H9 (cell line): Measurements from ENCODE around the gene CHST14. TPM values are rescaled to one million over a fixed set of nuclear protein-coding genes. Genes with fewer than 3 reads are reported as not detected.

Experiments
- DNase-seq: peaks from one replicate; pipeline ENCODE4 v3.0.0-alpha.2; 2017
- H2AFZ ChIP-seq: one replicate; pipeline ENCODE4 v1.6.1; 2013; ENCODE audit warnings: mild to moderate bottlenecking, low read length, control low read depth, moderate library complexity
- H2AK5ac ChIP-seq: 2 replicates; pipeline ENCODE4 v1.6.1; 2013; ENCODE audit warnings: low read length, control low read depth, mixed read lengths; ENCODE audit not compliant: insufficient read length
- H2BK120ac ChIP-seq: one replicate; pipeline ENCODE4 v1.6.1; 2013; ENCODE audit warnings: low read depth, mild to moderate bottlenecking, low read length, control low read depth, inconsistent platforms; ENCODE audit not compliant: poor library complexity, severe bottlenecking
- H2BK12ac ChIP-seq: 2 replicates; pipeline ENCODE4 v1.6.1; 2013; ENCODE audit warnings: low read length, control low read depth, mixed read lengths, low read depth; ENCODE audit not compliant: insufficient read length
- H2BK15ac ChIP-seq: 2 replicates; pipeline ENCODE4 v1.6.1; 2013; ENCODE audit warnings: low read depth, low read length, control low read depth
- H2BK20ac ChIP-seq: one replicate; pipeline ENCODE4 v1.6.1; 2013; ENCODE audit warnings: low read depth, mild to moderate bottlenecking, low read length, control low read depth, inconsistent platforms; ENCODE audit not compliant: poor library complexity, severe bottlenecking
- H2BK5ac ChIP-seq: 2 replicates; pipeline ENCODE4 v1.6.1; 2013; ENCODE audit warnings: low read length, control low read depth, mixed read lengths; ENCODE audit not compliant: insufficient read length
- H3K14ac ChIP-seq: 2 replicates; pipeline ENCODE4 v1.6.1; 2013; ENCODE audit warnings: low read length, control low read depth; ENCODE audit not compliant: insufficient read depth
- H3K18ac ChIP-seq: 2 replicates; pipeline ENCODE4 v1.6.1; 2013; ENCODE audit warnings: low read depth, mild to moderate bottlenecking, mixed read lengths, low read length, control low read depth; ENCODE audit not compliant: insufficient read length
- H3K23ac ChIP-seq: 2 replicates; pipeline ENCODE4 v1.6.1; 2013; ENCODE audit warnings: low read length, control low read depth, mixed read lengths, low read depth; ENCODE audit not compliant: insufficient read length
- H3K23me2 ChIP-seq: 2 replicates; pipeline ENCODE4 v1.6.1; 2013; ENCODE audit warnings: low read depth, mild to moderate bottlenecking, mixed read lengths, low read length, control low read depth; ENCODE audit not compliant: insufficient read length, poor library complexity, severe bottlenecking
- H3K27ac ChIP-seq: 2 replicates; pipeline ENCODE4 v1.5.1; 2013; ENCODE audit warnings: low read length, control low read depth, mixed read lengths, low read depth; ENCODE audit not compliant: insufficient read length
- H3K27me3 ChIP-seq: 2 replicates; pipeline ENCODE4 v1.6.1; 2013; ENCODE audit warnings: low read length, control low read depth, inconsistent platforms; ENCODE audit not compliant: insufficient read depth
- H3K4ac ChIP-seq: 2 replicates; pipeline ENCODE4 v1.6.1; 2013; ENCODE audit warnings: low read depth, mild to moderate bottlenecking, control low read depth, inconsistent platforms, low read length, moderate library complexity
- H3K4me1 ChIP-seq: 2 replicates; pipeline ENCODE4 v1.6.1; 2013; ENCODE audit warnings: low read length, control low read depth, inconsistent platforms; ENCODE audit not compliant: insufficient read depth
- H3K4me2 ChIP-seq: 2 replicates; pipeline ENCODE4 v1.6.1; 2013; ENCODE audit warnings: low read length, control low read depth, mixed read lengths; ENCODE audit not compliant: insufficient read length, insufficient read depth
- H3K56ac ChIP-seq: 2 replicates; pipeline ENCODE4 v1.6.1; 2013; ENCODE audit warnings: low read depth, mild to moderate bottlenecking, mixed read lengths, low read length, control low read depth; ENCODE audit not compliant: insufficient read length
- H3K79me1 ChIP-seq: 2 replicates; pipeline ENCODE4 v1.6.1; 2013; ENCODE audit warnings: low read depth, mild to moderate bottlenecking, moderate library complexity, low read length, control low read depth, inconsistent platforms; ENCODE audit not compliant: insufficient read depth, poor library complexity, severe bottlenecking
- H3K79me2 ChIP-seq: 2 replicates; pipeline ENCODE4 v1.6.1; 2013; ENCODE audit warnings: low read length, control low read depth, inconsistent platforms; ENCODE audit not compliant: insufficient read depth
- H3K9ac ChIP-seq: 2 replicates; pipeline ENCODE4 v1.6.1; 2013; ENCODE audit warnings: low read length, control low read depth, mixed read lengths; ENCODE audit not compliant: insufficient read length; ENCODE audit errors: extremely low read depth
- H3K9me3 ChIP-seq: one replicate; pipeline ENCODE4 v1.6.1; 2013; ENCODE audit warnings: low read depth, low read length, inconsistent platforms; ENCODE audit not compliant: control insufficient read depth
- H3T11ph ChIP-seq: one replicate; pipeline ENCODE4 v1.6.1; 2013; ENCODE audit warnings: mild to moderate bottlenecking, low read length, control low read depth, inconsistent platforms
- H4K20me1 ChIP-seq: one replicate; pipeline ENCODE4 v1.6.1; 2013; ENCODE audit not compliant: control insufficient read depth, insufficient read length, insufficient read depth
- H4K5ac ChIP-seq: 2 replicates; pipeline ENCODE4 v1.6.1; 2013; ENCODE audit warnings: low read depth, mild to moderate bottlenecking, mixed read lengths, low read length, control low read depth; ENCODE audit not compliant: insufficient read length
- H4K8ac ChIP-seq: replicated peaks from 2 replicates; pipeline ENCODE4 v1.6.1; 2013; ENCODE audit warnings: low read length, control low read depth, mixed read lengths, low read depth; ENCODE audit not compliant: insufficient read length
- H4K91ac ChIP-seq: 2 replicates; pipeline ENCODE4 v1.6.1; 2013; ENCODE audit warnings: low read depth, mild to moderate bottlenecking, moderate library complexity, mixed read lengths, low read length, control low read depth; ENCODE audit not compliant: insufficient read length
- H3K27ac Mint-ChIP-seq, 3 experiments: 2 replicates in 2 of 3; 3 replicates in 1 of 3; pipeline ENCODE4 v1.8.0; 2020 to 2021; ENCODE audit warnings: mixed read lengths in 3 of 3, mild to moderate bottlenecking in 1 of 3, moderate library complexity in 1 of 3
- H3K27me3 Mint-ChIP-seq: 2 replicates; pipeline ENCODE4 v1.8.0; 2021; ENCODE audit warnings: low read depth, mild to moderate bottlenecking, moderate library complexity, mixed read lengths
- H3K36me3 Mint-ChIP-seq, 3 experiments: 2 replicates in 2 of 3; 3 replicates in 1 of 3; pipeline ENCODE4 v1.8.0; 2020 to 2021; ENCODE audit warnings: low read depth in 3 of 3, mixed read lengths in 3 of 3; ENCODE audit not compliant: insufficient read depth in 1 of 3
- H3K4me1 Mint-ChIP-seq, 2 experiments: 2 replicates each; pipeline ENCODE4 v1.8.0; 2020; ENCODE audit warnings: mixed read lengths in 2 of 2
- H3K4me3 Mint-ChIP-seq, 2 experiments: 2 replicates in 1 of 2; 3 replicates in 1 of 2; pipeline ENCODE4 v1.8.0; 2020 to 2021; ENCODE audit warnings: mild to moderate bottlenecking in 2 of 2, mixed read lengths in 2 of 2, moderate library complexity in 1 of 2
- H3K9me3 Mint-ChIP-seq, 2 experiments: 2 replicates in 1 of 2; 3 replicates in 1 of 2; pipeline ENCODE4 v1.8.0; 2020; ENCODE audit warnings: mild to moderate bottlenecking in 2 of 2, mixed read lengths in 2 of 2, moderate library complexity in 1 of 2
- CTCF ChIP-seq: fragments of 200-600 bp; sonication (generic); conservative IDR thresholded peaks from 3 replicates; pipeline ENCODE4 v1.8.0; 2021; ENCODE audit warnings: antibody characterized with exemption, mild to moderate bottlenecking
- WGBS: extraction: QIAGEN DNeasy Blood & Tissue Kit; methylation state at CpG from one replicate; pipeline ENCODE4 v1.1.7; 2013; ENCODE audit warnings: missing lambda C conversion rate, low lambda C conversion rate, mixed read lengths; ENCODE audit not compliant: insufficient read length; ENCODE audit errors: extremely low coverage; 5-methylcytosine and 5-hydroxymethylcytosine counted together
- total RNA-seq: library from RNA; stranded (reverse); gene quantifications from 2 replicates; pipeline ENCODE4 v1.2.1, GENCODE V29; 2021

Gene CHST14
- total RNA-seq, 1 experiment from 2014 or later, result 25.7 TPM

GRCh38 chr15:40440743-40441564, 29.8 kb upstream of the CHST14 start, which contains the start of gene BAHD1:
Gene BAHD1, plus strand, starts transcription at chr15:40440953. Its CDS starts 17,512 bp downstream, at chr15:40458465.
- peak within 1 kb of the TSS; percentile 95 to 96 for H3K4me3 Mint-ChIP-seq
- H3K4me1 Mint-ChIP-seq, result peaks cover 62 to 67% of the 10 kb centered on the region in 2 experiments
- H4K91ac ChIP-seq, result no peak within 1 kb of the TSS
- H4K5ac ChIP-seq, result no peak within 1 kb of the TSS
- peaks cover 11% of the 10 kb centered on the region for H3K27me3 Mint-ChIP-seq
- H4K8ac ChIP-seq, result no peak within 1 kb of the TSS
- peak within 1 kb of the TSS; percentile 80 for H3K14ac ChIP-seq
- H3K23ac ChIP-seq, result no peak within 1 kb of the TSS
- no peak within 1 kb of the TSS for H3K56ac ChIP-seq
- H3T11ph ChIP-seq, result no peak within 1 kb of the TSS
- H2BK20ac ChIP-seq, result no peak within 1 kb of the TSS
- H3K27me3 ChIP-seq, result no peaks in the 10 kb centered on the region
- TF ChIP-seq CTCF, result no peak
- H3K36me3 Mint-ChIP-seq, result peaks cover 0 to 16% (median 0%) of the 10 kb centered on the region in 3 experiments; a peak in 5 of 7 replicates
- H2BK5ac ChIP-seq, result no peak within 1 kb of the TSS
- H2BK120ac ChIP-seq, result no peak within 1 kb of the TSS
- peaks cover 34% of the 10 kb centered on the region; the same call in 1 of the 2 replicates for H3K79me2 ChIP-seq
- no peak within 1 kb of the TSS for H3K27ac ChIP-seq
- no peaks in the 10 kb centered on the region for H3K9me3 ChIP-seq
- H3K9ac ChIP-seq, result peak within 1 kb of the TSS; percentile 76
- DNase-seq, result peak; percentile 97
- no CpG with 5 or more reads among the region's 119 CpGs for WGBS
- H3K79me1 ChIP-seq, result peaks cover 8% of the 10 kb centered on the region
- H2BK15ac ChIP-seq, result no peak within 1 kb of the TSS
- H3K4me1 ChIP-seq, result peaks cover 28% of the 10 kb centered on the region
- no peak within 1 kb of the TSS for H2AFZ ChIP-seq
- no peak within 1 kb of the TSS for H2AK5ac ChIP-seq
- H3K9me3 Mint-ChIP-seq, result no peaks in the 10 kb centered on the region
- no peaks in the 10 kb centered on the region for H4K20me1 ChIP-seq
- H3K18ac ChIP-seq, result peak within 1 kb of the TSS; percentile 65
- H3K23me2 ChIP-seq, result peaks cover 42% of the 10 kb centered on the region
- H3K27ac Mint-ChIP-seq, result peak within 1 kb of the TSS; percentile 67 to 97 (median 74); a peak in 6 of 7 replicates
- no peak within 1 kb of the TSS for H2BK12ac ChIP-seq
- H3K4me2 ChIP-seq, result peak within 1 kb of the TSS; percentile 80
- no peak within 1 kb of the TSS for H3K4ac ChIP-seq
